ENCODE measurements around the gene HSDL1. TPM values are rescaled to one million over a fixed set of nuclear protein-coding genes. Genes with fewer than 3 reads are reported as not detected.
A peak's percentile ranks its signal among the peaks of the same experiment; 100 is the strongest.

Gene HSDL1
- polyA plus RNA-seq, 3 donors = 40.0 to 53.0 (median 45.4) TPM

- DNase-seq (ENCODE audit: extremely low read depth in 1 of 11, low read depth in 9 of 11, low spot score in 4 of 11) = no peak
These were observed 51.1 kb downstream of the HSDL1 start for GRCh38 chr16:84093879-84094270.

GRCh38 chr16:84093120-84093878, 51.7 kb downstream of the HSDL1 start:
- no peak for DNase-seq (ENCODE audit: extremely low read depth in 1 of 11, low read depth in 9 of 11, low spot score in 4 of 11)

GRCh38 chr16:84091460-84091859, 53.5 kb downstream of the HSDL1 start:
- DNase-seq (ENCODE audit: extremely low read depth in 1 of 11, low read depth in 9 of 11, low spot score in 4 of 11) = no peak

GRCh38 chr16:84090211-84090610, 54.8 kb downstream of the HSDL1 start:
- DNase-seq (ENCODE audit: extremely low read depth in 1 of 11, low read depth in 9 of 11, low spot score in 4 of 11) = no peak

GRCh38 chr16:84088695-84089395, 56.1 kb downstream of the HSDL1 start:
- DNase-seq (ENCODE audit: extremely low read depth in 1 of 11, low read depth in 9 of 11, low spot score in 4 of 11) = no peak

- no peak for DNase-seq (ENCODE audit: extremely low read depth in 1 of 11, low read depth in 9 of 11, low spot score in 4 of 11)
These were observed 57.4 kb downstream of the HSDL1 start for GRCh38 chr16:84087466-84088151.

GRCh38 chr16:84087001-84087400, 58.0 kb downstream of the HSDL1 start:
- no peak for DNase-seq (ENCODE audit: extremely low read depth in 1 of 11, low read depth in 9 of 11, low spot score in 4 of 11)

- no peak for DNase-seq (ENCODE audit: extremely low read depth in 1 of 11, low read depth in 9 of 11, low spot score in 4 of 11)
These were observed 58.6 kb downstream of the HSDL1 start for GRCh38 chr16:84086341-84086740.

- DNase-seq (ENCODE audit: extremely low read depth in 1 of 11, low read depth in 9 of 11, low spot score in 4 of 11) = no peak
These were observed 59.2 kb downstream of the HSDL1 start for GRCh38 chr16:84085773-84086172.

GRCh38 chr16:84085271-84085667, 59.7 kb downstream of the HSDL1 start:
- no peak for DNase-seq (ENCODE audit: extremely low read depth in 1 of 11, low read depth in 9 of 11, low spot score in 4 of 11)

- DNase-seq (ENCODE audit: extremely low read depth in 1 of 11, low read depth in 9 of 11, low spot score in 4 of 11) = peak; percentile 29 to 60 (median 40)
These were observed 60.3 kb downstream of the HSDL1 start for GRCh38 chr16:84084570-84085270.

GRCh38 chr16:84082835-84083569, 62.0 kb downstream of the HSDL1 start:
- DNase-seq (ENCODE audit: extremely low read depth in 1 of 11, low read depth in 9 of 11, low spot score in 4 of 11) = no peak

- no peak for DNase-seq (ENCODE audit: extremely low read depth in 1 of 11, low read depth in 9 of 11, low spot score in 4 of 11)
These were observed 62.9 kb downstream of the HSDL1 start for GRCh38 chr16:84082110-84082509.

GRCh38 chr16:84081446-84081989, 63.5 kb downstream of the HSDL1 start:
- no peak for DNase-seq (ENCODE audit: extremely low read depth in 1 of 11, low read depth in 9 of 11, low spot score in 4 of 11)

- no peak for DNase-seq (ENCODE audit: extremely low read depth in 1 of 11, low read depth in 9 of 11, low spot score in 4 of 11)
These were observed 64.2 kb downstream of the HSDL1 start for GRCh38 chr16:84080813-84081212.

- DNase-seq (ENCODE audit: extremely low read depth in 1 of 11, low read depth in 9 of 11, low spot score in 4 of 11) = no peak
These were observed 64.6 kb downstream of the HSDL1 start for GRCh38 chr16:84080378-84080777.

GRCh38 chr16:84079664-84080063, 65.3 kb downstream of the HSDL1 start:
- no peak for DNase-seq (ENCODE audit: extremely low read depth in 1 of 11, low read depth in 9 of 11, low spot score in 4 of 11)

- DNase-seq (ENCODE audit: extremely low read depth in 1 of 11, low read depth in 9 of 11, low spot score in 4 of 11) = no peak
These were observed 69.6 kb downstream of the HSDL1 start for GRCh38 chr16:84075376-84075775.

- no peak for DNase-seq (ENCODE audit: extremely low read depth in 1 of 11, low read depth in 9 of 11, low spot score in 4 of 11)
These were observed 70.3 kb downstream of the HSDL1 start for GRCh38 chr16:84074721-84075120.
